Activated effector memory CD4-positive, alpha-beta T cell treated with anti-CD3 and anti-CD28 coated beads, Interleukin-2, amount 50 U/mL, for 16 hours (primary cell): ENCODE data around the gene VMP1.
A peak's percentile ranks its signal among the peaks of the same experiment; 100 is the strongest.

Experiments used
- DNase-seq: peaks from one replicate; pipeline ENCODE4 v3.0.0-alpha.2; 2020

Gene VMP1

GRCh38 chr17:59874376-59874775 lies 166.9 kb downstream of the VMP1 start:
- no peak for DNase-seq

- DNase-seq, result no peak
Measured at GRCh38 chr17:59876107-59876506, 168.7 kb downstream of the VMP1 start.

GRCh38 chr17:59877965-59878364 lies 170.5 kb downstream of the VMP1 start:
- no peak for DNase-seq

- no peak for DNase-seq
Measured at GRCh38 chr17:59878624-59879023, 171.2 kb downstream of the VMP1 start.

GRCh38 chr17:59884861-59885260 lies 177.4 kb downstream of the VMP1 start:
- DNase-seq, result peak; percentile 53

GRCh38 chr17:59888145-59888750 lies 180.8 kb downstream of the VMP1 start:
- DNase-seq, result peak; percentile 9

GRCh38 chr17:59890720-59891119 lies 183.3 kb downstream of the VMP1 start:
- DNase-seq, result no peak
